Ishikawa (cell line): ENCODE measurements around the gene HMGCS2.

ENCODE experiments used
- CEBPB ChIP-seq: IDR thresholded peaks from 2 replicates; pipeline ENCODE4 v1.6.1; 2012
- CREB1 ChIP-seq: IDR thresholded peaks from 2 replicates; pipeline ENCODE4 v1.6.1; 2012; ENCODE audit warnings: low read depth
- EGR1 ChIP-seq: IDR thresholded peaks from 2 replicates; pipeline ENCODE4 v1.6.1; 2012
- EP300 ChIP-seq: IDR thresholded peaks from 2 replicates; pipeline ENCODE4 v1.6.1; 2012; ENCODE audit warnings: borderline replicate concordance
- FOXM1 ChIP-seq: IDR thresholded peaks from 2 replicates; pipeline ENCODE4 v1.6.1; 2012; ENCODE audit warnings: low read depth, borderline replicate concordance
- MAX ChIP-seq: IDR thresholded peaks from 2 replicates; pipeline ENCODE4 v1.6.1; 2012
- NFIC ChIP-seq: IDR thresholded peaks from 2 replicates; pipeline ENCODE4 v1.6.1; 2012
- RAD21 ChIP-seq: IDR thresholded peaks from 2 replicates; pipeline ENCODE4 v1.6.1; 2012; ENCODE audit warnings: low read depth
- TAF1 ChIP-seq: IDR thresholded peaks from 2 replicates; pipeline ENCODE4 v1.6.1; 2012; ENCODE audit warnings: low read depth, mild to moderate bottlenecking
- TCF12 ChIP-seq: IDR thresholded peaks from 2 replicates; pipeline ENCODE4 v1.6.1; 2012; ENCODE audit warnings: low read depth
- TEAD4 ChIP-seq: IDR thresholded peaks from 2 replicates; pipeline ENCODE4 v1.6.1; 2012
- YY1 ChIP-seq: IDR thresholded peaks from 2 replicates; pipeline ENCODE4 v1.6.1; 2012; ENCODE audit warnings: low read depth
- ZBTB7A ChIP-seq: IDR thresholded peaks from 2 replicates; pipeline ENCODE4 v1.6.1; 2012; ENCODE audit warnings: low read depth
- TF ChIP-seq, protein P1 (sequence below): IDR thresholded peaks from 2 replicates; pipeline ENCODE4 v1.6.1; 2012; ENCODE audit warnings: low read depth, mild to moderate bottlenecking
- TF ChIP-seq, protein P2 (sequence below): IDR thresholded peaks from 2 replicates; pipeline ENCODE4 v1.6.1; 2012

The HMGCS2 gene

DNA sequence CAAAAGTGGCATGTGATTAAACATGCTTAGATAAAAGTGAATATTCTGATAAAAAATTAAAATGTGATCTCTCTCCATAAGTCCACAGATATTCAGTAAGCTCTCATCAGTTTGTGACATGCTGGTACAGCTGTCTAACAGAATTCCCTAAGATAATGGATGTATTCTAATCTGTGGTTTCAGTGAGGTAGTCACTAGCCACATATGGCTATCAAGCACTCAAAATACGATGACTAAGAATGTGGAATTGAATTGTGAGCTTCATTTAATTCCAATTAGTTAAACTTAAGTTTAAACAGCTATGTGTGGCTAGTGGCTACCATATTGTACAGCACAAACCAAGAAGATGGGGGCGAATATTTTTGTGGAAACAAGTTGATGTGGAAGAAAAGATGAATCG is 46.7 kb upstream of the HMGCS2 start:
- no peak for TF ChIP-seq YY1
- TF ChIP-seq NFIC, result no peak
- TF ChIP-seq ZBTB7A, result no peak
- no peak for TF ChIP-seq EP300
- TF ChIP-seq RAD21, result no peak

DNA sequence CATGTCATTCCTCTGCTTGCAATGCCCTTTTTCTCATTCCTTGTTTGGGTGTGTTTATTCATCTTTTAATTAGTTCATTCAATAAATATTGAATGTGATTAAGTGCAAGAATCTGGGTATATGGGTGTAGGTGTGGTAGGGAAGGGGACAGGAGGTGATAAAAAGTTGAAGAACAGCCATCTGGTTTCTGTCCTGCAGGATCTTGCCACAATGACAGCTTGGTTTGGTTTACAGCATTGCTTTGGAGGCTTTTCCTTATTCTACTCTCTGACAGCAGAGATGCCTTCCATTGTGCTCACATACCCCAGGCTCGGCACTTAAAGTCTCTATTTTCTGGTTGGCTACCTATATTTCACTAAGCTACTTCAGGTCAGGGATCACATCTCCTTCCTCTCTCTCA is 45.6 kb upstream of the HMGCS2 start:
- TF ChIP-seq EGR1, result no peak
- TF ChIP-seq TAF1, result no peak
- TF ChIP-seq TCF12, result no peak
- no peak for TF ChIP-seq MAX
- no peak for TF ChIP-seq NFIC
- no peak for TF ChIP-seq RAD21
- TF ChIP-seq, protein P1, sequence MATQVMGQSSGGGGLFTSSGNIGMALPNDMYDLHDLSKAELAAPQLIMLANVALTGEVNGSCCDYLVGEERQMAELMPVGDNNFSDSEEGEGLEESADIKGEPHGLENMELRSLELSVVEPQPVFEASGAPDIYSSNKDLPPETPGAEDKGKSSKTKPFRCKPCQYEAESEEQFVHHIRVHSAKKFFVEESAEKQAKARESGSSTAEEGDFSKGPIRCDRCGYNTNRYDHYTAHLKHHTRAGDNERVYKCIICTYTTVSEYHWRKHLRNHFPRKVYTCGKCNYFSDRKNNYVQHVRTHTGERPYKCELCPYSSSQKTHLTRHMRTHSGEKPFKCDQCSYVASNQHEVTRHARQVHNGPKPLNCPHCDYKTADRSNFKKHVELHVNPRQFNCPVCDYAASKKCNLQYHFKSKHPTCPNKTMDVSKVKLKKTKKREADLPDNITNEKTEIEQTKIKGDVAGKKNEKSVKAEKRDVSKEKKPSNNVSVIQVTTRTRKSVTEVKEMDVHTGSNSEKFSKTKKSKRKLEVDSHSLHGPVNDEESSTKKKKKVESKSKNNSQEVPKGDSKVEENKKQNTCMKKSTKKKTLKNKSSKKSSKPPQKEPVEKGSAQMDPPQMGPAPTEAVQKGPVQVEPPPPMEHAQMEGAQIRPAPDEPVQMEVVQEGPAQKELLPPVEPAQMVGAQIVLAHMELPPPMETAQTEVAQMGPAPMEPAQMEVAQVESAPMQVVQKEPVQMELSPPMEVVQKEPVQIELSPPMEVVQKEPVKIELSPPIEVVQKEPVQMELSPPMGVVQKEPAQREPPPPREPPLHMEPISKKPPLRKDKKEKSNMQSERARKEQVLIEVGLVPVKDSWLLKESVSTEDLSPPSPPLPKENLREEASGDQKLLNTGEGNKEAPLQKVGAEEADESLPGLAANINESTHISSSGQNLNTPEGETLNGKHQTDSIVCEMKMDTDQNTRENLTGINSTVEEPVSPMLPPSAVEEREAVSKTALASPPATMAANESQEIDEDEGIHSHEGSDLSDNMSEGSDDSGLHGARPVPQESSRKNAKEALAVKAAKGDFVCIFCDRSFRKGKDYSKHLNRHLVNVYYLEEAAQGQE, result no peak

GRCh38 chr1:119811985-119812557 is 43.4 kb upstream of the HMGCS2 start:
- no peak for TF ChIP-seq EGR1
- no peak for TF ChIP-seq CREB1
- TF ChIP-seq ZBTB7A, result no peak
- no peak for TF ChIP-seq NFIC
- TF ChIP-seq, protein P2, sequence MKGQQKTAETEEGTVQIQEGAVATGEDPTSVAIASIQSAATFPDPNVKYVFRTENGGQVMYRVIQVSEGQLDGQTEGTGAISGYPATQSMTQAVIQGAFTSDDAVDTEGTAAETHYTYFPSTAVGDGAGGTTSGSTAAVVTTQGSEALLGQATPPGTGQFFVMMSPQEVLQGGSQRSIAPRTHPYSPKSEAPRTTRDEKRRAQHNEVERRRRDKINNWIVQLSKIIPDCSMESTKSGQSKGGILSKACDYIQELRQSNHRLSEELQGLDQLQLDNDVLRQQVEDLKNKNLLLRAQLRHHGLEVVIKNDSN, result no peak
- TF ChIP-seq MAX, result no peak
- no peak for TF ChIP-seq YY1
- no peak for TF ChIP-seq RAD21
- TF ChIP-seq FOXM1, result no peak
- no peak for TF ChIP-seq EP300
- TF ChIP-seq TCF12, result no peak
- TF ChIP-seq TAF1, result no peak
- no peak for TF ChIP-seq TEAD4
- TF ChIP-seq, protein P1, result no peak
- no peak for TF ChIP-seq CEBPB

GRCh38 chr1:119811387-119811786 is 42.7 kb upstream of the HMGCS2 start, which contains the start of gene REG4:
TSS of gene REG4 (minus strand) at chr1:119811460. CDS start at chr1:119808769, 2,691 bp downstream.
- TF ChIP-seq, protein P1, result no peak
- TF ChIP-seq FOXM1 (no peak), RAD21 (no peak), TEAD4 (no peak), EGR1 (no peak), EP300 (no peak), CEBPB (no peak), TAF1 (no peak), NFIC (no peak), MAX (no peak), CREB1 (no peak), TCF12 (no peak), ZBTB7A (no peak), YY1 (no peak)
- TF ChIP-seq, protein P2, result no peak
